PC-3 (cell line): ENCODE results near the gene ACTR3C.

ENCODE experiments used
- EZH2 ChIP-seq: fragments of 300-600 bp; sonication (generic); IDR thresholded peaks from one replicate; pipeline ENCODE4 v1.6.1; 2017; ENCODE audit warnings: antibody characterized with exemption, mild to moderate bottlenecking, low read length; ENCODE audit not compliant: unreplicated experiment
- EZH2phosphoT487 ChIP-seq: fragments of 300-600 bp; sonication (generic); IDR thresholded peaks from 2 replicates; pipeline ENCODE4 v1.6.1; 2018; ENCODE audit warnings: mild to moderate bottlenecking, antibody characterized with exemption, low read length, borderline replicate concordance
- TF ChIP-seq, protein P1 (sequence below): fragments of 300-600 bp; sonication (generic); conservative IDR thresholded peaks from 2 replicates; pipeline ENCODE4 v1.5.1; 2017; ENCODE audit warnings: antibody characterized with exemption, low read depth, mild to moderate bottlenecking, low read length

DNA sequence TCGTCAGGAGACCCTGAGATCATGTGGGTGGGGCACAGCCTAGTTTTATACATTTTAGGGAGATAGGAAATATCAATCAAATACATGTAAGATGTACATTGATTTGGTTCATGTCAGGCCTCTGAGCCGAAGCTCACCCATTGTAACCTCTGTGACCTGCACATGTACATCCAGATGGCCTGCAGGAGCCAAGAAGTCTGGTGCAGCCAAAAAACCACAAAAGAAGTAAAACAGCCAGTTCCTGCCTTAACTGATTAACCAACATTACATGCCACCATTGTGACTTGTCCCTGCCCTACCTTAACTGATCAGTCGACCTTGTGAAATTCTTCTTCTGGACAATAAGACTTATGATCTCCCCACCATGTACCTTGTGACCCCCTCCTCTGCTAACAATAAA, 16.2 kb downstream of the ACTR3C start:
- TF ChIP-seq, protein P1, sequence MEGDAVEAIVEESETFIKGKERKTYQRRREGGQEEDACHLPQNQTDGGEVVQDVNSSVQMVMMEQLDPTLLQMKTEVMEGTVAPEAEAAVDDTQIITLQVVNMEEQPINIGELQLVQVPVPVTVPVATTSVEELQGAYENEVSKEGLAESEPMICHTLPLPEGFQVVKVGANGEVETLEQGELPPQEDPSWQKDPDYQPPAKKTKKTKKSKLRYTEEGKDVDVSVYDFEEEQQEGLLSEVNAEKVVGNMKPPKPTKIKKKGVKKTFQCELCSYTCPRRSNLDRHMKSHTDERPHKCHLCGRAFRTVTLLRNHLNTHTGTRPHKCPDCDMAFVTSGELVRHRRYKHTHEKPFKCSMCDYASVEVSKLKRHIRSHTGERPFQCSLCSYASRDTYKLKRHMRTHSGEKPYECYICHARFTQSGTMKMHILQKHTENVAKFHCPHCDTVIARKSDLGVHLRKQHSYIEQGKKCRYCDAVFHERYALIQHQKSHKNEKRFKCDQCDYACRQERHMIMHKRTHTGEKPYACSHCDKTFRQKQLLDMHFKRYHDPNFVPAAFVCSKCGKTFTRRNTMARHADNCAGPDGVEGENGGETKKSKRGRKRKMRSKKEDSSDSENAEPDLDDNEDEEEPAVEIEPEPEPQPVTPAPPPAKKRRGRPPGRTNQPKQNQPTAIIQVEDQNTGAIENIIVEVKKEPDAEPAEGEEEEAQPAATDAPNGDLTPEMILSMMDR = no peak
- TF ChIP-seq EZH2 (no peak), EZH2phosphoT487 (no peak)
